HUDEP-2 (cell line): ENCODE results near the gene SLC19A2.
A peak's percentile ranks its signal among the peaks of the same experiment; 100 is the strongest.
"Not testable (repeated sequence)": the region's sequence is repeated elsewhere in the genome, so short reads cannot be mapped to it uniquely, and the experiment has no call there.

Source experiments
- DNase-seq, 76 experiments: peaks; one replicate each; lab custom pipeline; 2025; ENCODE audit not compliant: unreplicated experiment in 76 of 76; lab: John Stamatoyannopoulos, UW

Gene SLC19A2

DNA sequence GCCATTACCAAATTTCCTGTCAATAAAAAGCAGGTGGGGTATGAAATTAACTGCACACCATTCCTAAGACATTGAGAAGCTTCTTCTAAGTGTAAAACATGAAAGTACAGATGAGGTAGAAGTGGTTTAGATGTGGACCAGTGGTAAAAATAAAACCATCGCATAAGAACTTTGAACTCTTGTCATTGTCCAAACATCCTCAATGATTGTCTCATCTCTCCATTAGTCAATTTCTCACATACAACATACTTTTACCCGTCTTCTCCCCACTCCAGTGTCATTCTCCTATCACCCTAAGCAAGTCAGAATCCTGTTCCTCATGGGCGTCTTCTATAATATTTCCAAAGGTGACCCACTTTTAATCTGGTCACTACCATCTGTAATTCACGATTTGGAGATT lies 24.3 kb upstream of the SLC19A2 start:
- DNase-seq: no peak

DNA sequence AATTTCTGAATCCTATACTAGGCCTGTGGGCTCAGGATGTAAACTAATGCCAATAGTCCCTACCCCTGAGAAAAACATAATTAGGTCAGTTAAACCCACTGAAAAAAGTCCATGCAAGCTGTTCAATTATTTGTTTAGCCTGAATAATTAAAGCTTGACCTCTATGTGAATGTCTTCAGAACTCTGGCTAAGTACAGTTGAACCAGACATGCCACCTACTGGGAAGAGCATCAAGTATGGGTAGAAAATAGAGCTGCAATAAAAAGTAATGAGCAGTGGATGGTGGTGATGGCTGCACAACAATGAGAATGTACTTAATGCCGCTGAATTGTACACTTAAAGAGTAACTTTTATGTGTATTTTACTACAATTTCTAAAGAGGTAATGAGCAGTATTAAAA lies 23.6 kb upstream of the SLC19A2 start:
- DNase-seq: peak in 3 of 76 experiments; percentile 4 to 16 (median 5)

DNA sequence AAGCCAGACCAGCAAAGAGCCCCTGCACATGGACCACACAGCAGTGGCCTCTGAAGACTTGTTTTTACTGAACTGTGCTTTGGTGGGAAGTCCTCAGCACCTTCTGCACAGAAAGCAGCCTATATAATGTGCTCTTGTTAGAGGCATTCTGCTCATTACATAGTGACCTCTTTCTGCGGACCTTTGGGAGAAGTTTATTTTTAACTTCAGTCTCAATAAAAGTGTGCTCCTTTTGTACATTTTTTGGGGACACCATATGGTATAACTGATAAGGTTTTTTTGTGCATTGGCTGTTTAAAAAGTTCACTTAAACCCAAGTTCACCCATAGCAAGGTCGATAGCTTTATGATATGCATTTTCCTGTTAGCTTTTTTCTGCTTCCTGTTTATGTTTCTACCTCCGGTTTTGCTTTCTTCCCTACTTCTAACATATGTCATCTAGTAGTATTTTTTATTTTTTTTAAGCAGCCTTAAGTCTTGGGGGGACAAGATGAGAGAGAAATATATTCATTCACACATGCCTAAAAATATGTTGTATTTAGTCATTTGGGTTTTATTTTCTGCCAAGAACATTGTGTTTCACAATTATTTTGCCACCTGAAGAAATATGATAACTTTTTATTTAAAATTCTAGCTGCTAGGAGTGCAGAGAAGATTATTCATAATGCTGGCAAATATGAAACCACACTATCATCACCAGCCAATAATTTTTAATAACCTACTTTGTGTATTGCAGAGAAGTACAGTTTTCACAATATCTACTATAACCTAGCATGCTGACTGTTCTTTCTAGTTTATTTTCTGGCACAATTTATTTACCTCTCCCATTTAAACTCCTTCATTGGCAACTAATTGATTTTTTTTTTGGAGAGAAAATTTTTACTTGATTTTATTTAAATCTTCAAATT lies 22.9 kb upstream of the SLC19A2 start:
- DNase-seq: peak in 7 of 76 experiments; percentile 10 to 27 (median 20)

DNA sequence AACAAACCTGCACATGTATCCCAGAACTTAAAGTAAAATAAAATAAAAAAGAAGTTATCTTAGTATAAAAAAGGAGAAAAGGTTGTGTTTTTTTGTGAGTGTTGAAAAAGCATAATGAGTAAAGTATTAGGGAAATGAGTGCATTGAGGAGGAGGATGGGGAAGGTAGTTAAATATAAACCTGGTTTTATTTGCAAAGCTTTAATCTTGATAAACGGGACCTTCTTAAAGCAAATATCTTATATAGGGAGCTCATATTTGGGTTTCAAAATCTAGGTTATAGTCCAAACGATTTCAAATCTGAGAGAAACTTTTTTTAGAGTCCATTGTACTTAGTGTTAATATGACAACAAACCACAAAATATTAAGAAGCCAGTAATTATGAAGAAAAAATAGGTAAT lies 21.7 kb upstream of the SLC19A2 start:
- DNase-seq: no peak

DNA sequence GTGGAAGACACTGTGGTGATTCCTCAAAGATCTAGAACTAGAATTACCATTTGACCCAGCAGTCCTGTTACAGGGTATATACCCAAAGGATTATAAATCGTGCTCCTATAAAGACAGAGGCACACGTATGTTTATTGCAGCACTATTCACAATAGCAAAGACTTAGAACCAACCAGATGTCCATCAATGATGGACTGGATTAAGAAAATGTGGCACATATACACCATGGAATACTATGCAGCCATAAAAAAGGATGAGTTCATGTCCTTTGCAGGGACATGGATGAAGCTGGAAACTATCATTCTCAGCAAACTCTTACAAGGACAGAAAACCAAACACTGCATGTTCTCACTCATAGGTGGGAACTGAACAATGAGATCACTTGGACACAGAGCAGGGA lies 17.9 kb upstream of the SLC19A2 start:
- DNase-seq: not testable (repeated sequence)

DNA sequence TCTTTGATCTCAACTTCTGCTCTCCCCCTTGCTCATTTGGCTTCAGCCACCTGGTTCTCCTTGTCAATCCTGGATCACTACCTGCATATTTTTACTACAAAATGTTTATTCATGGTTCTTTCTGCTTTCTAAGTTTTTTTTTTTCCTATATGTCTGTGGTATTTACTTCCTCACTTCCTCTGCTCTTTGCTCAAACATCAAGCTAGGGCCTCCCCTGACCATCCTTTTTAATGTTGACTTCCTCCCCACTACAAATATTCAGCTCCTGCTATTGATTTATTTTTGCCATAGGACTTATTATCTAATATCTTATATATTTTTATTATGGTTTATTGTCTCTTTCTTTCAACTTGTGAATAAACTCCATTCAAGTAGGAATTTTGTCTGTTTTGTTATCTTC lies 14.1 kb upstream of the SLC19A2 start:
- no peak for DNase-seq

DNA sequence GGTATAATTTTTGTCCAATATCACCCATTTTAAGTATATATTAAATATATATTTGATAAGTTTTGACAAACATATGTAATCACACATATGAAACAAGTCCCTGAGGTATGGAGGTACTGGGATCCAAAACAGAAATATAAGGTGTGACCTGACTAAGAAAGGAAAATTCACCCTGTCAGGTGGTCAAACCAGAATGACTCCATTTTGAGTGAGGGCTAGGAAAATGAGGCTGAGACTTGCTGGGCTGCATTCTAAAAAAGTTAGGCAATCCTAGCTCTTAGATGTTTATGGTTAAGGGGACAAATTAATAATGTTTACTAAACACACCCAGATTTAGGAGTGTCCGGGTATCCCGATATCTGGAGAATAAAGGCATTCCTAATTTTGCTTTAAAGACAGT lies 11.6 kb upstream of the SLC19A2 start:
- DNase-seq: no peak

DNA sequence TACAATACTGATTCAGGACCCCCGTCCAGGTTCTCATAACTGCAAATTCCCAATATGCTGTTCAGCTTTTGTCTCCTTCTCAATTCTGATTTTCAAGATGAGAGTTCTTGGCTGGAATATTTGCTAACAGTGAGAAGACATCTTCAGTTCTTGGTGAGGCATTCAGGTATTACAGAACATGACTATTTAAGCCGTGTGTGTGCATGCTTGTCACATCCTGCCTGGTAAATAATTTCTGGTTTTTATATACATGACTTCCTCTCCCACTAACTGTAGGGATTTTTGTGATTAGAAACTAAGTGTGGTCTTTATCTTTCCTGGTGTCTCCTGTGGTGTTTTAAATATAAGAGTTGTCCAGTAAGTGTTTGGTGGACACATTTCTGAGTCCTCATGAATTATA lies 10.2 kb upstream of the SLC19A2 start:
- no peak for DNase-seq

DNA sequence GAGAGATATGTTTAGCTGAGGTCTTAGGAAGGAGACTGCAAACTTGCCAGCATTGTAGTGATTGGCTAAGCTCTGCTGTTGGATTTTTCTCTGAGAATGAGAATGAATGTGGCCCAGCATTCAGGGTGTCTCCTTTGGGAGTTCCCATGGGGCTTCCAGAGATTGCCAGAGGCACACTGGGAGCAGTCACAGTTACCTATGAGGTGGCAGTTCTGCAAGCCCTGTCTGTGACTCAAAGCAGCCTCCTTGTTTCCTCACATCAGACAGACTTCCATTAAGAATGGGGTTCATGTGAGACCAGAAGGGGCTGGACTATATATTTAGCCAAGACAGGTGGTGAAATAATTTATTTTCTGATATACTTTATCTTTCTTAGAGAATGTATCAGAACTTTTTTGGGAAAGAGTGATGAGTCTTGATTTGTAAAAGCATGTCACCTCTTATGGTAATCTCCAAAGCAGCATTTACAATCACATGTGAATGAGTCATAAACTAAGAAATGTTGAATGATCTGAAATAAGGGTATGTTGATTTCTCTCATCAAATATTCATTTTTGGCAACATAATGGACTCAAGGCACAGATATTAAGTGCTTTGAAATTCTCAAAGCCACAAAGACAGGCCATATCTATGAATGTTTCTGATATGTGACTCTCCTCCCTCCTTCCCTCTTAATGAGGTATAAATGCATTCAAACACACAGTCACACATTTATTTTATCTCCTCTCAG lies 9.5 kb upstream of the SLC19A2 start:
- no peak for DNase-seq

DNA sequence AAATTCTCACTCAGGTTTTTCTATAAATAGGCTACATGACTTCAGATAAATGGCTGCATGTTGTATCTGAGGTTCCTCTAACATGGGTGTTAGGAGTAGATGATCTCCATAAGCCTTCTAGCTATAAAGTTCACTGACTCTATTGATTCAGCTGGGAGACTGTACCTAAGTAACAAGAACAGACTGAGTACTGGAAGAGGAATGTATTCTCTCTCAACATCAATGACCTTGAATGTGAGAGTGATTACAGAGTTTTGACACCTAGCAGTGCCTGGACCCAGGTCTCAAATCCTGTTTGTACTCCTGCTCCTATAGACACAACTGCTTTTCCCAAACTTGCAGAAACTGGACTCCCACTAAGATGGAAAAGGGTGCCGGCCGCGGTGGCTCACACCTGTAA lies 8.6 kb upstream of the SLC19A2 start:
- no peak for DNase-seq

DNA sequence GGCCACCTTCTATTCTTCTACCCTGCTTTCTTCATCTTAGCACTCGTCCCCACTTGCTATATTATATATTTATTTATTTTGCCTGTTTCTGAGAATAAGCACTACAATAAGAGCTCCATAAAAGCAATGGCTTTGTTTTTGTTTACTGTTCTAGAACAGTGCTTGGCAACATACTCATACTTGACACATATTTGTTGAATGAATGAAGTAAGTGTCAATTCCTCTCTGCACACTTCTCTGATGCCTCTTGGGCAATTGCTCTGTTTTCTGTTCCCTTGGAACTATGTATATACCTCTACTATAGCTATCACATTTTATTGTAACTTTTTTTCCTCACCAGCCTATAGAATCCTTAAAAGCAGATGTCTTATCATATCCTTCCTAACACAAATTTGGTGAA lies 7.5 kb upstream of the SLC19A2 start:
- DNase-seq: no peak

DNA sequence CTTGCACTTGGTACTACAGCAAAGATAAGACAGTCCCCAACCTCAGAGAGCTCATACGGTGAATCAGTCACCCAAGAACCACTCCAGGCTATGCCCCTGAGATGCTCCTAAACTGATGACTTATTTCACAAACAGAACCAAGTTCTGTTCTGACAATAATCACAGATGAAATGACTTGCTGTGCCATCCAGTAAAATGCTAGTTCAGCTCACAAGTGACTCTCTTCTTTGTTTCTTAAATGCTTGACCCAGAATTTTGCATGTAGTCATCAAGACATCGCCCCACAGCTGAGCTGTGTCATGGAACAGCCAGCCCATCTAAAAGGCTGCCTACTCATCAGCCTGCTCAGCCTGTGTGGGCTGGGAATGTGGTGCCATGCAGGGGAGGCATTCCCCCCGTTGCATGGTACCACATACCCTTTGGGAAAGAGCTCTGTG lies 6.1 kb upstream of the SLC19A2 start:
- DNase-seq: no peak

DNA sequence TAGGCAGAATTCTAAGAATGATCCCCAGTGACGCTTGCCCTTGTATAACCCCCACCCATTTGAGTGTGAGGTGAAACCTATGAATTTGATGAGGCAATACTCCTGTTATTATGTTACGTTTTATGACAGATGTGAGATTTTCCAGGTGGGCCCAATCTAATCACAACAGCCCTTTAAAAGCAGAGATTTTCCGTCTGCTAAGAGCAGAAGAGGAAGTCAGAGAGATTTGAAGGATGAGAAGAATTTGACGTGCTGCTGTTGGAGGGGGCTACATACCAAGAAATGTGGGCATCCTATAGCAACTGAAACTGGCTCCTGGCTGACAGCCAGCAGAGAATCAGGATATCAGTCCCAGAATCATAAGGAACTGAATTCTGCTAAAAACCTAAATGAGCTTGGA lies 2.4 kb upstream of the SLC19A2 start:
- no peak for DNase-seq

DNA sequence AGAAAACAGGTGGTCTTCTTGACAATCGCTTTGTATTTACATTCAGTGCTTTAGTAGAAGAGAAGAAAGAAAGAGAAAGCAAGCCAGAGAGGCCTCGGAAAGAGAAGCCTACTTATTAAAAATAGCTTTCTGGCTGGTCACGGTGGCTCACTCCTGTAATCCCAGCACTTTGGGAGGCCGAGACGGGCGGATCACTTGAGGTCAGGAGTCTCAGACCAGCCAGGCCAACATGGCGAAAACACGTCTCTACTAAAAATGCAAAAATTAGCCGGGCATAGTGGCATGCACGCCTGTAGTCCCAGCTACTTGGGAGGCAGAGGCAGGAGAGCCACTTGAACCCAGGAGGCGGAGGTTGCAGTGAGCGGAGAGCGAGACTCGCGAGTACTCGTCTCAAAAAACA lies 1.8 kb upstream of the SLC19A2 start:
- no peak for DNase-seq

DNA sequence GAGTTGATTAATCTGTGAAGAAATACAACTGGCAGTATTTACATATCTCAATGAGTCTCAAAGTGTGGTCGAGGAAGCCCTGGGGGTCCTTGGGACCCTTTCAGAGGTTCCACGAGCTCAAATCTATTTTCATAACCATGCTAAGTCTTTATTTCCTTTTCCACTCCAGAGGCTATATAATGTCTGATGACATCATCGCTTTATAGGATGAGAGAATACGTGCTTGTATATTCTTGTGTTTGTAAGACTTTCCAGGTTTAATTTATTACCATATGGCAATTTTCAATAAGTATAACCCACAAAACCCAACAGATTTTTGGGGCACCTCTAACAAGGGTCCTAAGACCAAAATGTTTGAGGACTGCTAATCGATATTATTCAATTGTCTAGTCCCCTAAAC lies 1.4 kb upstream of the SLC19A2 start:
- DNase-seq: no peak

DNA sequence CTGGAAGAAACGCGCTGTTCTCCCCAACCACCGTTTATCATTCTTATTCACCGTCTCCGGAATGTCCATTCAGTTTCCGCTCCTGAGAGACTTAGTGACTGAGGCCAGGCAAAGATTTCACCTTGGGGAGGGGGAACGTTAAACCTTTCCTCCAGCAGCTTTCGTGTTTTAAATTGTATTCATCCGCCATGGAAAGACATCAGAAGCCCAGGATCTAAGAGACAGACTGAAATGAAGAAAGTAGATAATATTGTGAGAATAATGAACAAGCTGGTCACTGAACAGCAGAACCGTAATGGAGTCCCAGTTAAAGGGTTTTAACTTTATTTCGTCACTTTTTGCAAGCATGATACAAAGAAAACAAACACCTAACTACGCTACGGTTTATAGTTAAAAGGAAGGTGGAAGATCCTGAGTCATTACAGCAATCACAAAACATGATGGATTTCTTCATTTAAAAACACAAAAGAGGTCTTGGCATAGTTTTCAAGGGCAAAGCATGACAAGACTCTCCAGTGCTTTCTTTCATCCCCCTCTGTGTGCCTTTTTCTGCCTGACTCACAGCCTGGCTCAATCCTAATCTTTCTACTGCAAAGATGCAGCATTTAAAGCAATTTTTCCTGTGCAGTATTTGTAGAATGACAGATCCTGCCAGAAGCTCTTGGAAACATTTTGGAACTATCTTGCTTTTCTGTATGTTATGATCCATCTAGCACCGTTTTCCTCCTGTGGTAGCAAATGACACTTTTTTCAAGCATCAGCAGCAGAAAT lies 722 bp upstream of the SLC19A2 start:
- DNase-seq: peak in 1 of 76 experiments; percentile 23

DNA sequence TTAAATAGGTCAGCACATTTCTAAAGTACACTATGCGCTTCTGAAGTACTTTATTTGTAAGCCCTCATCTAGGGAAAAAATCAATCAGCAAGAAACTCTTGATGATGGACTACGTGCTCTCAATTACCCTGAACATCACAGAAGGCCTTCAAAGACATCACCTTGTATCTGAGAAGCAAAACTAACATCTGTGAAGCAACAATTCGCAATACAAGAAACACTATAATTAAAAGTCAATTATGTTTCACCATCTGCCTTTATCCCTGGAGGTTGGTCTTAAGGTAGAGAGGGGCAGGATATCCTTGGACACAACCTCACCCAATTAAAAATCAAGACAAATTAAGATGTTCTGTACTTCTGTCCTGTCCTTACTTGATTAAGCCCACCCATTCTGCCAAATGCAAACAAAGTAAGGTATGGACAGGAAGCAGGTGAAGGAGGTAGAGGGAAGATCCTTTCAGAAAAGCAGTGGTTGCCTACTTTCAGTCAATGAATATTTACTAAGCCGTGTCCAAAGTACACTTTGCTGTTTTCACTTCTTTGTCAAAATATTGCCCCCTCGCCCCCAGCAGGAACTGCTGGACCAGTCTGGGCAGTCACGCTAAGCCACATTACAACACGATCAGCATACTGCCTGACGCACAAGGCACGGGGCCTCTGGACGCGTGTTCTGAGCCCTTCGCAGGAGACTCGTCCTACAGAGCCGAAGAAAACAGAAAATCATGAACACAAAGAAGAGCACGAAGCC lies 887 bp downstream of the SLC19A2 start:
- DNase-seq: peak in 20 of 76 experiments; percentile 4 to 46 (median 30)

DNA sequence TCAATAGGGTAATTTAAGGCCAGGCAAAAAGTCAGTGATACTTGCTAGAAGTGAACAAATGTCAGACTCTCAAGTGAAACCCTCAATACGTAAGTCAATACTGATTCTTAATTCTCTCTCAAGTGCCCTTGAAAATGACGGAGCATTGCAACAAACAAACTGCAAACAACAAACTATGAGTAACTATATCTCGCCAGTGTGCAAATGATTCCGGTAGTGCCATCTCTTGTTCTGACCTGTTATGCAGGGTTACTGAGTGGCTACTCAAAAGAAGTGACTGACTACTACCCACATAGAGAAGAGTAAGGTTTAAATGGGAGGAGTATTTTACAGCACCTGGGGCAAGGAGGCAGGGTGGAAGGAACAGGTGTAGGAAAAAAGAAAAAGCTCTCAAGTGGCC lies 1.6 kb downstream of the SLC19A2 start:
- DNase-seq: peak in 1 of 76 experiments; percentile 14

DNA sequence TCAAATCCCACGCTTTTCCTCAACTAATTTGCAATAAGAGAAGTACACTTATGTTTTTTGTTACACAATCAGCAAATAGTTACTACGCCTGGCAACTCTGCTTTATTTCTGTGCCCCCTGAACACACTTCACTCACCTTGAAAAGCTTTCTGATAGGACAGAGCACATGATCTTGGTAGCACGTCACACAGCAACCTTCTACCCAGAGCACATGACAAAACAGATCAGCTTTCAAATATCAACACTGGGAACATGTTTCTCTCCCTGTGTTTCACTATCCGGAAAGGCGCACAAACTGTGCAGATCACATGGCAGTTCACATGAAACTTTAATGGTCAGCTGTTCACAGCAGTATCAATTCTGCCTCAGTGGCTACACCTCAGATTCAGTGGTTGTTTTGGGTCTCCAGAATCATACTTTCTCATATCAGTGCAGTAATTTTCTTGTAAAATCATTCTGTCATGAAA lies 2.2 kb downstream of the SLC19A2 start:
- DNase-seq: peak in 9 of 76 experiments; percentile 2 to 30 (median 18)

DNA sequence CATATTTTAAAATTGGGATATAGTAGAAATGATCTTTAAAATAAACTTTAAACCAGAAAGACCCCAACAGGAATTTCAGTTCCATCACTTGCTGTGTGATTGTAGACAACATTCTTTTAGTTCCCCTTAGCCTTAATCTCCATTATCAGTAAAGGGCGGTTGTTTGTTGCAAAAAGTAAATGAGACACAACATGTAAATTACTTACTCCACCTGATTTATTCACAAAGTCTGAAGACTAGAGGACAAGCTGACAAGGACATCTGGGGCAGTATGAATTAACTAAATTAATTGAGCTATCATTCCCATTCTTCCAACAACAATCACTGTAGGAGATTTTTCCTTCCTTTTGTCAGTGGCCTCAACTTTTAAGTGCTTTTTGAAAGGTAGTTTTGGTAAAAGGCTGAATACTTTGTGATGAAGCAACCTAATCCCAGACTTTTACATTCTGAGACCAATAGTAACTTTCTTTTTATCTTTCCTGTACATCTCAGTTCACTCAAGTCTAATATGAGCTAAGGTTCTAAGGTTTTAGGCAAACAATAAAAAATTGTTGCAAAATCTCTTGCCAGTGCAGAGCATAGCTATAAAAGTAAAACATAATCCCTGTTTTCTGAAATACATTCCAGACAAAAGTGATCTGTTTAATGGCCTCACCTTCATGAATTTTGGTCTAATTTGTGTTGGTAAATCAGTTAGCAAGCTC lies 6.2 kb downstream of the SLC19A2 start:
- no peak for DNase-seq
